MM.1S (cell line): ENCODE results near the gene DPP10.

Experiments
- DNase-seq: peaks from one replicate; pipeline ENCODE4 v3.0.0-alpha.2; 2015
- H2AFZ ChIP-seq: fragments of 300-600 bp; sonication (generic); 2 replicates; pipeline ENCODE4 v1.6.0; 2016; ENCODE audit warnings: antibody characterized with exemption, low read length
- H3F3A ChIP-seq: fragments of 300-600 bp; sonication (generic); 2 replicates; pipeline ENCODE4 v1.6.1; 2016; ENCODE audit warnings: mild to moderate bottlenecking, antibody characterized with exemption, low read length, moderate library complexity, mixed read lengths; ENCODE audit not compliant: insufficient read depth
- H3K27ac ChIP-seq: fragments of 300-600 bp; sonication (generic); 2 replicates; pipeline ENCODE4 v1.5.1; 2016; ENCODE audit warnings: mild to moderate bottlenecking, low read length
- H3K27me3 ChIP-seq: fragments of 300-600 bp; sonication (generic); replicated peaks from 2 replicates; pipeline ENCODE4 v1.6.0; 2016; ENCODE audit warnings: low read length; ENCODE audit not compliant: insufficient read depth
- H3K36me3 ChIP-seq: fragments of 300-600 bp; sonication (generic); replicated peaks from 2 replicates; pipeline ENCODE4 v1.6.1; 2016; ENCODE audit warnings: mild to moderate bottlenecking, low read length, mixed read lengths; ENCODE audit not compliant: insufficient read depth
- H3K4me1 ChIP-seq: fragments of 300-600 bp; sonication (generic); 2 replicates; pipeline ENCODE4 v1.6.1; 2016; ENCODE audit warnings: low read length, mixed read lengths
- H3K4me2 ChIP-seq: fragments of 300-600 bp; sonication (generic); 2 replicates; pipeline ENCODE4 v1.6.0; 2016; ENCODE audit warnings: low read depth, low read length
- H3K4me3 ChIP-seq: fragments of 300-600 bp; sonication (generic); 2 replicates; pipeline ENCODE4 v1.5.1; 2016; ENCODE audit warnings: low read length, mixed read lengths
- H3K79me2 ChIP-seq: fragments of 300-600 bp; sonication (generic); 2 replicates; pipeline ENCODE4 v1.6.1; 2016; ENCODE audit warnings: mixed run types, low read length, mixed read lengths
- H3K9ac ChIP-seq: fragments of 300-600 bp; sonication (generic); 2 replicates; pipeline ENCODE4 v1.6.1; 2016; ENCODE audit warnings: low read length, mixed read lengths
- H3K9me2 ChIP-seq: fragments of 300-600 bp; sonication (generic); replicated peaks from 2 replicates; pipeline ENCODE4 v1.6.1; 2016; ENCODE audit warnings: mild to moderate bottlenecking, low read length, mixed read lengths; ENCODE audit not compliant: insufficient read depth
- H3K9me3 ChIP-seq: fragments of 300-600 bp; sonication (generic); replicated peaks from 2 replicates; pipeline ENCODE4 v1.6.1; 2016; ENCODE audit warnings: mild to moderate bottlenecking, low read length, mixed read lengths; ENCODE audit not compliant: insufficient read depth
- H4K20me1 ChIP-seq: fragments of 300-600 bp; sonication (generic); 2 replicates; pipeline ENCODE4 v1.6.1; 2016; ENCODE audit warnings: mild to moderate bottlenecking, low read length, moderate library complexity, mixed read lengths; ENCODE audit not compliant: insufficient read depth
- EZH2 ChIP-seq: fragments of 300-600 bp; sonication (generic); optimal IDR thresholded peaks from 2 replicates; pipeline ENCODE3; 2017; ENCODE audit warnings: low read depth, mild to moderate bottlenecking, antibody characterized with exemption, low read length, mixed read lengths
- EZH2phosphoT487 ChIP-seq: fragments of 300-600 bp; sonication (generic); IDR thresholded peaks from 2 replicates; pipeline ENCODE4 v1.6.1; 2018; ENCODE audit warnings: antibody characterized with exemption, low read length
- TF ChIP-seq, protein P1 (sequence below): fragments of 300-600 bp; sonication (generic); IDR thresholded peaks from 2 replicates; pipeline ENCODE4 v1.5.1; 2016; ENCODE audit warnings: antibody characterized with exemption, low read length, mixed read lengths

The DPP10 gene

DNA sequence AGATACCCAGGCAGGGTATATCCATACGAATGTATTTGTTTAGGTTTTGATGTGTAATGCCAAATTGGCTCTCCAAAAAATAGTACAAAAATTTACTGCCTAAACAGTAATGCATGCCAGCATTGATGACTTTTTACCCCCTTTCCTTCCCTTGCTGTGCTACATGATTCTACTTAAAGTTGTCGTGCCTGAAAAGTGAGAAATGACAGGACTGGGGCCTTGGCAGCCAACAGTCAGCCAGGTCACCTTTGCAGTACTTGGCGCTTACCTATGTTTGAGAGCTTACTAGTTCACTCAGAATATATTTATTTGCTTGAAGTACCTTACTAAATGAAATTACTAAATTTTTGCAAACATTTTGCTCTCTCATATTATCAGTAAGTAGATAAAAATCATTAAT is 1329.1 kb downstream of the DPP10 start:
- no peak for DNase-seq
- H3K9ac ChIP-seq, result no peak overlapping the region
- H2AFZ ChIP-seq, result no peak overlapping the region
- no peaks in the 10 kb centered on the region for H3K27me3 ChIP-seq
- no peaks in the 10 kb centered on the region for H3K79me2 ChIP-seq
- no peaks in the 10 kb centered on the region for H3F3A ChIP-seq
- no peaks in the 10 kb centered on the region for H3K9me3 ChIP-seq
- H4K20me1 ChIP-seq, result no peaks in the 10 kb centered on the region
- H3K36me3 ChIP-seq, result no peaks in the 10 kb centered on the region
- H3K27ac ChIP-seq, result no peak overlapping the region
- H3K4me2 ChIP-seq, result no peak overlapping the region
- no peak for TF ChIP-seq EZH2
- TF ChIP-seq EZH2phosphoT487, result no peak
- TF ChIP-seq, protein P1, sequence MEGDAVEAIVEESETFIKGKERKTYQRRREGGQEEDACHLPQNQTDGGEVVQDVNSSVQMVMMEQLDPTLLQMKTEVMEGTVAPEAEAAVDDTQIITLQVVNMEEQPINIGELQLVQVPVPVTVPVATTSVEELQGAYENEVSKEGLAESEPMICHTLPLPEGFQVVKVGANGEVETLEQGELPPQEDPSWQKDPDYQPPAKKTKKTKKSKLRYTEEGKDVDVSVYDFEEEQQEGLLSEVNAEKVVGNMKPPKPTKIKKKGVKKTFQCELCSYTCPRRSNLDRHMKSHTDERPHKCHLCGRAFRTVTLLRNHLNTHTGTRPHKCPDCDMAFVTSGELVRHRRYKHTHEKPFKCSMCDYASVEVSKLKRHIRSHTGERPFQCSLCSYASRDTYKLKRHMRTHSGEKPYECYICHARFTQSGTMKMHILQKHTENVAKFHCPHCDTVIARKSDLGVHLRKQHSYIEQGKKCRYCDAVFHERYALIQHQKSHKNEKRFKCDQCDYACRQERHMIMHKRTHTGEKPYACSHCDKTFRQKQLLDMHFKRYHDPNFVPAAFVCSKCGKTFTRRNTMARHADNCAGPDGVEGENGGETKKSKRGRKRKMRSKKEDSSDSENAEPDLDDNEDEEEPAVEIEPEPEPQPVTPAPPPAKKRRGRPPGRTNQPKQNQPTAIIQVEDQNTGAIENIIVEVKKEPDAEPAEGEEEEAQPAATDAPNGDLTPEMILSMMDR, result no peak
- no peaks in the 10 kb centered on the region; the same call in 1 of the 2 replicates for H3K9me2 ChIP-seq
- no peaks in the 10 kb centered on the region for H3K4me1 ChIP-seq
- H3K4me3 ChIP-seq, result no peak overlapping the region

- no peak overlapping the region for H3K27ac ChIP-seq
- H3K4me1 ChIP-seq, result no peaks in the 10 kb centered on the region
- no peaks in the 10 kb centered on the region for H3K9me3 ChIP-seq
- no peaks in the 10 kb centered on the region; the same call in 1 of the 2 replicates for H3K9me2 ChIP-seq
- H3K4me3 ChIP-seq, result no peak overlapping the region
- H2AFZ ChIP-seq, result no peak overlapping the region
- H3K36me3 ChIP-seq, result no peaks in the 10 kb centered on the region
- no peak overlapping the region for H3K9ac ChIP-seq
- TF ChIP-seq EZH2phosphoT487 (no peak), EZH2 (no peak)
- TF ChIP-seq, protein P1, result no peak
- DNase-seq, result no peak
- no peaks in the 10 kb centered on the region for H4K20me1 ChIP-seq
- no peak overlapping the region for H3K4me2 ChIP-seq
- H3F3A ChIP-seq, result no peaks in the 10 kb centered on the region
- H3K27me3 ChIP-seq, result no peaks in the 10 kb centered on the region
- H3K79me2 ChIP-seq, result no peaks in the 10 kb centered on the region
These were observed 1331.9 kb downstream of the DPP10 start for GRCh38 chr2:115774361-115774760.

DNA sequence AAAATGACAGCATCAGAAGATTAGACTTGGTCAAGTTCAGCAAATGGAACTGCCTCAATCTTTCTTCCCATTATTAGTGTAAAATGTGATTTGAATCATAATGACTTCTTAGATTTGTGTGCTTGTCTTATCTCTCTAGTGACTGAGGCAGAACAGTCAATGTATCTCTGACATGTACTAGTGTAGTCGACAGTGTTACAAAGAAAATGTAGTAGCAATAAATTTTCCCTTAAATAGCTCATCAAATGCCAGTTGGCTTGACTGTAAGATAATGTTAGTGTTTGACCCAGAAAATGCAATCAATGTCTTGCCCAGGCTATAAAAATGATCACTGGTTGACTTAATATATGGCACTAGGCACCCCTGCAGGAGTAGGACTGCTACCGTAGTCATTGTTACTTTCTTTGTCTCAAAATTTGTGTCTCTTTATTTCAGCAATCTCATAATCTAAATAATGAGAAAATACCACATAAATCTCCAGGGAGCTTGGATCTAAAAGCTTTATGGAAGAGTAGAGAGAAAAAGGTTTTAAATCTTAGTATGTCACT is 1336.7 kb downstream of the DPP10 start:
- H3K4me3 ChIP-seq, result no peak overlapping the region
- no peak for TF ChIP-seq EZH2phosphoT487
- TF ChIP-seq, protein P1, result no peak
- TF ChIP-seq EZH2, result no peak
- no peaks in the 10 kb centered on the region for H3K36me3 ChIP-seq
- H3K27me3 ChIP-seq, result no peaks in the 10 kb centered on the region
- H3K27ac ChIP-seq, result no peak overlapping the region
- H3K9ac ChIP-seq, result no peak overlapping the region
- H3K79me2 ChIP-seq, result no peaks in the 10 kb centered on the region
- H3F3A ChIP-seq, result no peaks in the 10 kb centered on the region
- no peaks in the 10 kb centered on the region for H3K9me3 ChIP-seq
- DNase-seq, result no peak
- H3K4me1 ChIP-seq, result no peaks in the 10 kb centered on the region
- no peaks in the 10 kb centered on the region for H3K9me2 ChIP-seq
- H3K4me2 ChIP-seq, result no peak overlapping the region
- no peaks in the 10 kb centered on the region for H4K20me1 ChIP-seq
- H2AFZ ChIP-seq, result no peak overlapping the region
